ENCODE results near the gene YBX1.
A peak's percentile ranks its signal among the peaks of the same experiment; 100 is the strongest.
"Not testable (repeated sequence)": the region's sequence is repeated elsewhere in the genome, so short reads cannot be mapped to it uniquely, and the experiment has no call there.

Gene YBX1

GRCh38 chr1:42676534-42677087 is 5.6 kb upstream of the YBX1 start:
- POLR2A ChIA-PET, result interaction anchor here (0.7 kb wide), 1 partner anchor 14 kb away, joined by 3 read pairs; no protein-coding TSS in a partner anchor
- TF ChIP-seq, protein P1, sequence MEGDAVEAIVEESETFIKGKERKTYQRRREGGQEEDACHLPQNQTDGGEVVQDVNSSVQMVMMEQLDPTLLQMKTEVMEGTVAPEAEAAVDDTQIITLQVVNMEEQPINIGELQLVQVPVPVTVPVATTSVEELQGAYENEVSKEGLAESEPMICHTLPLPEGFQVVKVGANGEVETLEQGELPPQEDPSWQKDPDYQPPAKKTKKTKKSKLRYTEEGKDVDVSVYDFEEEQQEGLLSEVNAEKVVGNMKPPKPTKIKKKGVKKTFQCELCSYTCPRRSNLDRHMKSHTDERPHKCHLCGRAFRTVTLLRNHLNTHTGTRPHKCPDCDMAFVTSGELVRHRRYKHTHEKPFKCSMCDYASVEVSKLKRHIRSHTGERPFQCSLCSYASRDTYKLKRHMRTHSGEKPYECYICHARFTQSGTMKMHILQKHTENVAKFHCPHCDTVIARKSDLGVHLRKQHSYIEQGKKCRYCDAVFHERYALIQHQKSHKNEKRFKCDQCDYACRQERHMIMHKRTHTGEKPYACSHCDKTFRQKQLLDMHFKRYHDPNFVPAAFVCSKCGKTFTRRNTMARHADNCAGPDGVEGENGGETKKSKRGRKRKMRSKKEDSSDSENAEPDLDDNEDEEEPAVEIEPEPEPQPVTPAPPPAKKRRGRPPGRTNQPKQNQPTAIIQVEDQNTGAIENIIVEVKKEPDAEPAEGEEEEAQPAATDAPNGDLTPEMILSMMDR (IDR thresholded peaks at IDR 0.05; ENCODE audit: control extremely low read depth, extremely low read depth, low read depth, missing control alignments), result no peak
- CTCF ChIA-PET, result interaction anchor here (1.2 to 1.5 kb wide), 2 partner anchors 14 to 15 kb away, joined by 3 read pairs; no protein-coding TSS in a partner anchor
- DNase-seq (ENCODE audit: extremely low spot score), result no peak

GRCh38 chr1:42679364-42679983 is 2.7 kb upstream of the YBX1 start:
- ChIA-PET CTCF (interaction anchor here (0.6 to 2.4 kb wide), 6 partner anchors 8 to 335 kb away, joined by 3 to 12 read pairs (median 3); no protein-coding TSS in a partner anchor), POLR2A (no interaction called here)
- TF ChIP-seq, protein P1 (IDR thresholded peaks at IDR 0.05; ENCODE audit: control extremely low read depth, extremely low read depth, low read depth, missing control alignments), result no peak
- DNase-seq (ENCODE audit: extremely low spot score), result no peak

DNA sequence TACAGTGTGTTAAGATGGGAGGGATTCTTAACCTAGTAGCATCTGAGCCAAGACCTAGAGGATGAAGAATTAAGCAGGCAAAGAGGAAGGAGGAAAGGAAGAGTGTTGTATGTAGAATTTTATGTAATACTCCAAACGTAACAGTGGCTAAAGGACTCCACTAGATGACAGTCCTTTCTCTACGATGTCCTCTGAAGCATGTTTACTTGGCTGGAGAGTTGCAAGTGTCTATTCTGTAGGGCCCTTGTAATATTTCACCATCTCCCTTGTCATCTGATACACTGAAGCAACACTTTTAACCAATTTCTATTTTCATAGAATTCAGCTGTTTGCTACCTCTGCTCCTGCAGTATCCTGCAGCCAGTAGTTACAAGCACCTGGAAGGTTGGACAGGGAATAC is 2.2 kb upstream of the YBX1 start:
- no peak for DNase-seq (ENCODE audit: extremely low spot score)
- TF ChIP-seq, protein P1 (IDR thresholded peaks at IDR 0.05; ENCODE audit: control extremely low read depth, extremely low read depth, low read depth, missing control alignments), result no peak
- ChIA-PET POLR2A (no interaction called here), CTCF (interaction anchor here (0.6 to 1.8 kb wide), 4 partner anchors 7 to 335 kb away, joined by 3 to 4 read pairs (median 3); no protein-coding TSS in a partner anchor)

GRCh38 chr1:42680921-42681683 is 1.1 kb upstream of the YBX1 start:
- CTCF ChIA-PET, result interaction anchor here (1.8 kb wide), 1 partner anchor 10 kb away, joined by 4 read pairs; no protein-coding TSS in a partner anchor
- no peak for DNase-seq (ENCODE audit: extremely low spot score)
- POLR2A ChIA-PET, result interaction anchor here (1.1 kb wide), 1 partner anchor 9 kb away, joined by 3 read pairs; no protein-coding TSS in a partner anchor
- TF ChIP-seq, protein P1 (IDR thresholded peaks at IDR 0.05; ENCODE audit: control extremely low read depth, extremely low read depth, low read depth, missing control alignments), result no peak

- DNase-seq (ENCODE audit: extremely low spot score), result not testable (repeated sequence)
- ChIA-PET CTCF (interaction anchor here (1.0 to 1.6 kb wide), 5 partner anchors 20 to 338 kb away, joined by 3 to 4 read pairs (median 3); no protein-coding TSS in a partner anchor), POLR2A (interaction anchor here (0.6 to 2.4 kb wide), 13 partner anchors 8 to 85 kb away, joined by 3 to 13 read pairs (median 4); partner anchors contain the start of genes C1orf50, P3H1 and PPIH)
Measured at GRCh38 chr1:42682484-42682738, 193 bp downstream of the YBX1 start.

DNA sequence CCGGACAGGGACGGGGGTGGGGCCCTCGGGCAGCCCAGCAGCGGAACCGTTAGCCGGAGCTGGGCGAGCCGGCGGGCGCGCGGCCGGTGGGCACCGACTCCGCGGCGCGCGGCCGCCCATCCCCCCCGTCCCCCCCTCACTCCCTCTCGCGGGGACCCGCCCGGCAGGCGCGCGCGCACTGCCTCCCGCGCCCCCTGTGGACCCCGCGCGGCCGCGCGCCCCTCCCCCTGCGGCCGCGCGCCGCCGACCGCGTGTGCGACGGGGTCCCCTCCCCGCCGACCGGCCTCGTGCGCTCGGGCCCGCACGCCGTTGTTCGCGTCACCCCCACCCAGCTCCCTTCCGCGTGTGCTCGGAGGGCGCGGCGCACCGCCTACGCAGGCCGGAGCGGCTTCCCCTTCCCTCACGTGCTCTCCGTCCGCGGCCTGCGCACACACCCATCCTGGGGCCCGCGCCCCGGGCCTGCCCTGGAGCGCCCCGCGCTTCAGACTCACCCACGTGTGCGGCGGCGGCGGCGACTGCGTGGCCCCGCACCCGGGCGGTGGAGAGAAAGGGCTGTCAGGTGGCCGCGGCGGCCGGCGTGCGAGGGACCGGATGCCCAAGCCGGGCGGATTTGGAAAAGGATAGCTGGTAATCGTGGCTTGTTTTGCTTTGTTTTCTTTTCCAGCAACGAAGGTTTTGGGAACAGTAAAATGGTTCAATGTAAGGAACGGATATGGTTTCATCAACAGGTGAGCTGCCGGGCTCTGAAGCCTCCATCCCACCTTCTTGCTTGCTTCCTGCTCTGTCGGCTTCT is 717 bp downstream of the YBX1 start:
- TF ChIP-seq, protein P1 (IDR thresholded peaks at IDR 0.05; ENCODE audit: control extremely low read depth, extremely low read depth, low read depth, missing control alignments), result no peak
- peak; percentile 86 for DNase-seq (ENCODE audit: extremely low spot score)
- CTCF ChIA-PET, result interaction anchor here (0.8 to 1.6 kb wide), 6 partner anchors 12 to 339 kb away, joined by 3 to 4 read pairs (median 3); no protein-coding TSS in a partner anchor
- POLR2A ChIA-PET, result interaction anchor here (0.6 to 2.4 kb wide), 13 partner anchors 8 to 84 kb away, joined by 3 to 13 read pairs (median 4); partner anchors contain the start of genes C1orf50, P3H1 and PPIH
